ENCODE results near the gene SWAP70. TPM values are rescaled to one million over a fixed set of nuclear protein-coding genes. Genes with fewer than 3 reads are reported as not detected.
"Not testable (repeated sequence)": the region's sequence is repeated elsewhere in the genome, so short reads cannot be mapped to it uniquely, and the experiment has no call there.

Gene SWAP70
- total and polyA plus RNA-seq, 2 of the 8 experiments (the other 6 are each of a cell fraction or from before 2014, with no cell fraction given) = 14.8 to 37.5 TPM

DNA sequence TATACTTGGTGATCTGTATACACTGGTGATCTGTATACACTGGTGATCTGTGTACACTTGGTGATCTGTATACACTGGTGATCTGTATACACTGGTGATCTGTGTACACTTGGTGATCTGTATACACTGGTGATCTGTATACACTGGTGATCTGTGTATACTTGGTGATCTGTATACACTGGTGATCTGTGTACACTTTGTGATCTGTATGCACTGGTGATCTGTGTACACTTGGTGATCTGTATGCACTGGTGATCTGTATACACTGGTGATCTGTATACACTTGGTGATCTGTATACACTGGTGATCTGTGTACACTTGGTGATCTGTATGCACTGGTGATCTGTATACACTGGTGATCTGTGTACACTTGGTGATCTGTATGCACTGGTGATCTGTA lies 41.5 kb downstream of the SWAP70 start:
- H2BK5ac ChIP-seq (ENCODE audit: low read depth, low read length); H2BK20ac ChIP-seq (ENCODE audit: low read length); DNase-seq (ENCODE audit: low read depth in 1 of 2, low spot score in 2 of 2); H4K5ac ChIP-seq (ENCODE audit: insufficient read length, low read depth, low read length); H3K9ac ChIP-seq (replicated peaks in 1 of 4; ENCODE audit: extremely low read depth in 1 of 4, low read depth in 3 of 4, low read length in 3 of 4); H3K4ac ChIP-seq (replicated peaks; ENCODE audit: insufficient read length, low read depth, low read length); H3K79me1 ChIP-seq (ENCODE audit: low read depth, low read length); H4K20me1 ChIP-seq (replicated peaks in 1 of 2; ENCODE audit: control insufficient read depth in 1 of 2, insufficient read depth in 2 of 2, low read length in 2 of 2); H3K36me3 ChIP-seq (ENCODE audit: control insufficient read depth in 2 of 4, insufficient read depth in 4 of 4, low read length in 3 of 4); H3K14ac ChIP-seq (ENCODE audit: insufficient read length); H2AK5ac ChIP-seq (ENCODE audit: low read depth, low read length); POLR2A ChIA-PET (ENCODE audit: partially characterized antibody); H4K91ac ChIP-seq (replicated peaks; ENCODE audit: insufficient read length, low read length); H3K27ac ChIP-seq (ENCODE audit: low read depth, low read length); H2AFZ ChIP-seq (ENCODE audit: low read length); H3K4me3 ChIP-seq (ENCODE audit: extremely low read depth in 1 of 4, insufficient read depth in 2 of 4, low read depth in 3 of 4, low read length in 4 of 4); H3K4me2 ChIP-seq (ENCODE audit: insufficient read depth in 1 of 2, low read depth in 2 of 2, low read length in 2 of 2); H3K18ac ChIP-seq (ENCODE audit: extremely low read depth, low read length); FAIRE-seq; H3K23ac ChIP-seq (ENCODE audit: insufficient read length); H3K4me1 ChIP-seq (replicated peaks in 1 of 4; ENCODE audit: control insufficient read depth in 3 of 4, insufficient read depth in 4 of 4, low read length in 3 of 4); H2BK12ac ChIP-seq (ENCODE audit: low read depth, low read length); H4K8ac ChIP-seq (ENCODE audit: extremely low read depth, insufficient read depth, low read length); H3K27me3 ChIP-seq (replicated peaks in 1 of 4; ENCODE audit: control insufficient read depth in 3 of 4, extremely low read depth in 1 of 4, insufficient read depth in 3 of 4, low read length in 3 of 4); H3K56ac ChIP-seq (replicated peaks; ENCODE audit: insufficient read length, low read depth, low read length); H2BK120ac ChIP-seq (replicated peaks; ENCODE audit: low read depth, low read length); H3K23me2 ChIP-seq (ENCODE audit: low read depth, low read length); H2BK15ac ChIP-seq (ENCODE audit: low read length); H3K9me3 ChIP-seq (ENCODE audit: insufficient read depth in 2 of 2, low read depth in 1 of 2, low read length in 1 of 2): not testable (repeated sequence)
- peaks cover 3 to 48% of the 10 kb centered on the region in 2 experiments; a peak in 3 of 4 replicates for H3K79me2 ChIP-seq (ENCODE audit: control insufficient read depth in 1 of 2, insufficient read depth in 2 of 2, low read length in 2 of 2)
- CTCF ChIA-PET (ENCODE audit: partially characterized antibody) = interaction anchor here (1.0 kb wide), 1 partner anchor 15 kb away, joined by 3 read pairs; no protein-coding TSS in a partner anchor
